ENCODE measurements around the gene ASMTL.
"Not testable (repeated sequence)": the region's sequence is repeated elsewhere in the genome, so short reads cannot be mapped to it uniquely, and the experiment has no call there.

- not testable (repeated sequence) for TF ChIP-seq POLR2AphosphoS5 (IDR thresholded peaks at IDR 0.05; ENCODE audit: borderline replicate concordance, low read depth, low read length); EZH2 (IDR thresholded peaks at IDR 0.05)
Observed at GRCh38 chrX:1405769-1406168, 46.9 kb downstream of the ASMTL start.

Measured in SK-N-MC (cell line).